Measurements from ENCODE around the gene OBP2B. TPM values are rescaled to one million over a fixed set of nuclear protein-coding genes. Genes with fewer than 3 reads are reported as not detected.

OBP2B gene
- total RNA-seq, 1 experiment from 2014 or later, result not detected

DNA sequence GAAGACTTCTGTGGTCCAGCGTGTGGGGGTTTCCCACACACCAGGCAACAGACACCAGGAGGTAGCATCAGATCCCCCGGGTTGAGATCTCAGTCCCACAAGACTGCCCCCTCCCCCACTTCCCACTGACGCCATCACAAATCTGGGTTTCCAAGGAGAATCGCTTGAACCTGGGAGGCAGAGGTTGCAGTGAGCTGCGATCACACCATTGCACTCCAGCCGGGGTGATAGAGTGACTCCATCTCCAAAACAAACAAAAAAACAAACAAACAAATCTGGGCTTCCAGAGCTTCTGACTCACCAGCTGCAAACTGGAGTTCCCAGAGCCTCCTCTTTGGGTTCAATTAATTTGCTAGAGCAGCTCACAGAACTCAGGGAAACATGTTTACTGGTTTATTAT is 40.6 kb downstream of the OBP2B start:
- peaks cover 21% of the 10 kb centered on the region for H3K27me3 ChIP-seq (replicated peaks)
- H3K4me1 ChIP-seq (replicated peaks), result peaks cover 3% of the 10 kb centered on the region
- no peak overlapping the region for H3K27ac ChIP-seq
- no peak overlapping the region for H3K4me3 ChIP-seq
- no peaks in the 10 kb centered on the region for H3K36me3 ChIP-seq
- H3K9me3 ChIP-seq (replicated peaks), result no peaks in the 10 kb centered on the region
- DNase-seq (ENCODE audit: low read depth in 1 of 2, low spot score in 2 of 2), result peak in 1 of 2 experiments; percentile 45

DNA sequence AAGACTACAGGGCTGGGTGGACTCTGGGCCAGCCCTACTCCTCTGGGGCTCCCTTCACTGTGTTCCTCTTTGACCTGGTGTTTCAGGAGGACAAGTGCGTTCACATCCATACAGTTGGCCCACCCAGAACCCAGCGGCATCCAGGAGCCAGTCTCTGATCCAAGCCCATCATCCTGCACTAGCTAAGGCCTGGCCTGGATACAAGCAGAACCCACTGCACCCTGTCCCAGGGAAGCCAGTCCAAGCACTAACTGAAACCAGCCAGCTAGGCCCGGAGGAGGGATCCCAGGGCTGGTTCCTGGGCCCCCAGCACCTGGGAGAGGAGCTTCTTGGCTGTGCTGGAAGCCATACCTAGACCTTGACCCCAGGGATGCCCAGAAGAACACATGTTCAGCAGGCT is 41.3 kb downstream of the OBP2B start:
- Histone ChIP-seq H3K36me3 (no peaks in the 10 kb centered on the region), H3K27me3 (replicated peaks) (peaks cover 23% of the 10 kb centered on the region), H3K27ac (no peak overlapping the region), H3K4me3 (no peak overlapping the region), H3K4me1 (replicated peaks) (peaks cover 5% of the 10 kb centered on the region), H3K9me3 (replicated peaks) (no peaks in the 10 kb centered on the region)
- DNase-seq (ENCODE audit: low read depth in 1 of 2, low spot score in 2 of 2), result no peak

DNA sequence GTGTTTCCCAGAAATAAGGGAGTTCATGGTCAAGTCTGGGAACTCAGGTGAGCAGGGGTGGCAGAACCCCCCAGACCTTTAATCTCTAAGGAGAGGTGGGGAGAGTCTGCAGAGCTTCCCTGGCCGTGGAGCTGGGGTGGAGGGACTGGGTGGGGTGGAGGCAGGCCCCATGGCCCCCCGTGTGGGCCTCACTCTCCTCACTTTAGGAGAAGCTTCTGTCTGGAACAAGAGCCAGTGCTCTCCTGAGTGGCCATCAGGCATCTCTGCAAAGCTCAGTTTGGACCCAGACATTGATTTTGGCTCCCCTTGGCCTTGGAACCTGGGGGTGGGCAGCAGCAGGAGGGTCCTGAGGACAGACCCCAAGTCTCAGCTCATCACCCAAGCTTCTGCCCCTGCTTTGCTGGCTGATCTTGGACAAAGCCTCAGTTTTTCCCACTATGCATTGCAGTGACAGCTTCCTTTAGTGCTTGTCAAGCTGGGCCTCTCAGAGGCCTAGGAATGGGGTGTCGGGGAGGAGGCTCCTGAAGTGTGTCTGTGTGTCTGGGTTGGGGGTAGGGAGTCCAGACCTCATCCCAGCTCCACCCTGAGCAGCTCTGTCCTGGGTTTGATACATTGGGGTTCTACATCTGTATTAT is 41.8 kb downstream of the OBP2B start:
- no peak overlapping the region for H3K4me3 ChIP-seq
- H3K27me3 ChIP-seq (replicated peaks), result peaks cover 18% of the 10 kb centered on the region
- H3K27ac ChIP-seq, result no peak overlapping the region
- H3K9me3 ChIP-seq (replicated peaks), result no peaks in the 10 kb centered on the region
- no peak for DNase-seq (ENCODE audit: low read depth in 1 of 2, low spot score in 2 of 2)
- H3K4me1 ChIP-seq (replicated peaks), result peaks cover 5% of the 10 kb centered on the region
- H3K36me3 ChIP-seq, result no peaks in the 10 kb centered on the region

DNA sequence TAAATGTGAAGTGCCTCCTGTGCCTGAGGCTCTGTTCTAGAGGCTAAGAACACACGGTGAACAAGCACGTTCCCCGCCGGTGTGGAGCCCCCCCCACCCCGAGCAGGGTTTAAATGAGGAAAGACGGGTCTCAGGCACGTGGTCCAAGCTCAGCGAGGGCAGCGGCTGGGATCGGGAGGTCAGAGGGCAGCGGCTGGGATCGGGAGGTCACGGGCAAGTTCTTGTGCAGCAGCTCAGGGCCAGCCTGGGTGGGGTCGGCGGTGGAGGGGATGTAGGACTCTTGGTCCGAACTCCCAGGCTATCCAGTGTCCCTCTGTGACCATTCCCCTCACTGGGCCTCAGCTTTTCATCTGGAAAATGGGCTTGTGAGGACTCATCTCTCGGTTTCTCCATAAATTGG is 42.7 kb downstream of the OBP2B start:
- no peak overlapping the region for H3K27ac ChIP-seq
- no peak overlapping the region for H3K4me3 ChIP-seq
- no peaks in the 10 kb centered on the region for H3K36me3 ChIP-seq

DNA sequence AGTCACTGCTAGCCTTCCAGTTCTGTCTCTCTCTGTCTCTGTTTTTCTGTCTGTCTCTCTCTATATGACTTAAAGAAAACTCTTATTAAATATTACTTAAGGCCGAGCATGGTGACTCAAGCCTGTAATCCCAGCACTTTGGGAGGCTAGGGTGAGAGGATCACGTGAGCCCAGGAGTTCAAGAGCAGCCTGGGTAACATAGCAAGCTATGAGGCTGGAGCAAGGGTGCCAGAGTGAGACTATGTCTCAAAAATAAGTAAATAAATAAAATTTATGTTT is 43.7 kb downstream of the OBP2B start:
- Histone ChIP-seq H3K27ac (no peak overlapping the region), H3K36me3 (no peaks in the 10 kb centered on the region), H3K4me1 (replicated peaks) (peaks cover 5% of the 10 kb centered on the region), H3K27me3 (replicated peaks) (peaks cover 13% of the 10 kb centered on the region), H3K4me3 (no peak overlapping the region), H3K9me3 (replicated peaks) (no peaks in the 10 kb centered on the region)
- DNase-seq (ENCODE audit: low read depth in 1 of 2, low spot score in 2 of 2), result no peak

More for the DNA sequence above, 42.7 kb downstream of the OBP2B start:
- no peaks in the 10 kb centered on the region for H3K9me3 ChIP-seq (replicated peaks)
- H3K27me3 ChIP-seq (replicated peaks), result peaks cover 13% of the 10 kb centered on the region
- DNase-seq (ENCODE audit: low read depth in 1 of 2, low spot score in 2 of 2), result no peak
- H3K4me1 ChIP-seq (replicated peaks), result peaks cover 5% of the 10 kb centered on the region

DNA sequence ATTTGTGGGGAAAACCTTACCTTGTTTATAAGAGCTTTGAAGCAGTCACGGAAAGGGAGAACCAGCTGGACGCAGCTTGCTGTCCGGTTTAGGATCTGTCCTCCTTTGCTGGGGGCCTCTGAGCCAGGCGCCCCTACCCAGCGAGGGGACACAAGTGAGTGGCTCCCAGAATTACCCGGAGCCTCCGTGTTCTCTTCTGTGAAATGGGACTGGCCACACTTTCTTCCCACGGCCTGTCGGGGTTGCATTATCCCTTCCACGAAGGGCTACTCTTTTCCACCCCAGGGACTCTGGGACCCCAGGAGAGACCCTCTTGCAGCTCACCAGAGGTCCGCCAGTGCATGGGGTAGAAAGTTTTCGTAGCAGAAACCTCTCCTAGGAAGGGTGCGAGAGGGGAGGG is 44.9 kb downstream of the OBP2B start:
- H3K4me1 ChIP-seq (replicated peaks), result peaks cover 5% of the 10 kb centered on the region
- peak overlapping the region; percentile 28; the same call in 1 of the 2 replicates for H3K4me3 ChIP-seq
- DNase-seq (ENCODE audit: low read depth in 1 of 2, low spot score in 2 of 2), result no peak
- peaks cover 13% of the 10 kb centered on the region for H3K27me3 ChIP-seq (replicated peaks)
- H3K27ac ChIP-seq, result no peak overlapping the region
- no peaks in the 10 kb centered on the region for H3K9me3 ChIP-seq (replicated peaks)
- H3K36me3 ChIP-seq, result no peaks in the 10 kb centered on the region

- Histone ChIP-seq H3K4me1 (replicated peaks) (peaks cover 5% of the 10 kb centered on the region), H3K9me3 (replicated peaks) (no peaks in the 10 kb centered on the region), H3K27me3 (replicated peaks) (peaks cover 13% of the 10 kb centered on the region), H3K4me3 (peak within 1 kb of the TSS; percentile 28), H3K27ac (no peak within 1 kb of the TSS), H3K36me3 (no peaks in the 10 kb centered on the region)
- no peak for DNase-seq (ENCODE audit: low read depth in 1 of 2, low spot score in 2 of 2)
These were observed 45.4 kb downstream of the OBP2B start, which contains the start of gene GBGT1 for GRCh38 chr9:133163504-133164172. GBGT1 (minus strand) TSS chr9:133163914; CDS start chr9:133162412, 1,502 bp downstream.

GRCh38 chr9:133162861-133163503 is 46.1 kb downstream of the OBP2B start:
- Histone ChIP-seq H3K27ac (no peak overlapping the region), H3K27me3 (replicated peaks) (peaks cover 13% of the 10 kb centered on the region), H3K4me1 (replicated peaks) (peaks cover 5% of the 10 kb centered on the region), H3K36me3 (no peaks in the 10 kb centered on the region), H3K4me3 (no peak overlapping the region; the same call in 1 of the 2 replicates), H3K9me3 (replicated peaks) (no peaks in the 10 kb centered on the region)
- DNase-seq (ENCODE audit: low read depth in 1 of 2, low spot score in 2 of 2), result no peak

- DNase-seq (ENCODE audit: low read depth in 1 of 2, low spot score in 2 of 2), result no peak
- Histone ChIP-seq H3K36me3 (no peaks in the 10 kb centered on the region), H3K4me3 (no peak overlapping the region), H3K4me1 (replicated peaks) (peaks cover 5% of the 10 kb centered on the region), H3K27ac (no peak overlapping the region), H3K9me3 (replicated peaks) (no peaks in the 10 kb centered on the region), H3K27me3 (replicated peaks) (peaks cover 13% of the 10 kb centered on the region)
These were observed 47.5 kb downstream of the OBP2B start for GRCh38 chr9:133161547-133161950.

GRCh38 chr9:133160742-133161546 is 48.1 kb downstream of the OBP2B start:
- H3K4me1 ChIP-seq (replicated peaks), result peaks cover 5% of the 10 kb centered on the region
- no peak overlapping the region for H3K27ac ChIP-seq
- DNase-seq (ENCODE audit: low read depth in 1 of 2, low spot score in 2 of 2), result no peak

DNA sequence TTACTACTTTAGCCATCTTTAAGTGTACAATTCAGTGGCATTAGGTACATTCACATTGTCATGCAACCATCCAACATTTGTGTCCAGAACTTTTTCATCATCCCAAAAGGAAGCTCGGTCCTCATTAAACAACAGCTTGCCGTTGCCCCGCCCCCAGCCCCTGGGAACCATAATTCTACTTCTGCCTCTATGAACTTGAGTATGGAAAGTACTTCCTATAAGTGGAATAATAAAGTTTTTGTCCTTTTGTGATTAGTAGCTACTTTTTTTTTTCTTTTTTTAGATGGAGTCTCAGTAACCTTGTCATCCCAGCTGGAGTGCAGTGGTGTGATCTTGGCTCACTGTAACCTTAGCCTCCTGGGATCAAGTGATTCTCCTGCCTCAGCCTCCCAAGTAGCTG is 50.4 kb downstream of the OBP2B start:
- no peaks in the 10 kb centered on the region for H3K36me3 ChIP-seq
- H3K9me3 ChIP-seq (replicated peaks), result no peaks in the 10 kb centered on the region
- peaks cover 10% of the 10 kb centered on the region for H3K27me3 ChIP-seq (replicated peaks)
- H3K4me3 ChIP-seq, result no peak overlapping the region
- H3K4me1 ChIP-seq (replicated peaks), result peaks cover 5% of the 10 kb centered on the region
- no peak overlapping the region for H3K27ac ChIP-seq
- DNase-seq (ENCODE audit: low read depth in 1 of 2, low spot score in 2 of 2), result no peak

More at GRCh38 chr9:133160742-133161546, 48.1 kb downstream of the OBP2B start:
- no peaks in the 10 kb centered on the region for H3K9me3 ChIP-seq (replicated peaks)
- H3K36me3 ChIP-seq, result no peaks in the 10 kb centered on the region
- H3K4me3 ChIP-seq, result no peak overlapping the region
- peaks cover 13% of the 10 kb centered on the region for H3K27me3 ChIP-seq (replicated peaks)
